CD14-positive monocyte (primary cell): ENCODE data around the gene SORD. TPM values are rescaled to one million over a fixed set of nuclear protein-coding genes. Genes with fewer than 3 reads are reported as not detected.
"Not testable (repeated sequence)": the region's sequence is repeated elsewhere in the genome, so short reads cannot be mapped to it uniquely, and the experiment has no call there.

Experiments
- DNase-seq, 3 donors: peaks; one replicate each; pipeline ENCODE4 v3.0.0-alpha.2; 2011 to 2022
- H2AFZ ChIP-seq: 2 replicates; pipeline ENCODE4 v1.6.0; 2012; ENCODE audit warnings: mild to moderate bottlenecking, low read depth, low read length, inconsistent platforms; ENCODE audit not compliant: insufficient read depth, poor library complexity, severe bottlenecking
- H3K27ac ChIP-seq, 2 donors: 1 replicate in 1 of 2; 2 replicates in 1 of 2; pipeline ENCODE4 v1.5.1; 2012 to 2013; ENCODE audit warnings: low read length in 2 of 2, control low read depth in 1 of 2, inconsistent platforms in 1 of 2, low read depth in 1 of 2, mild to moderate bottlenecking in 1 of 2
- H3K27me3 ChIP-seq, 2 donors: one replicate each; pipeline versions ENCODE4 v1.6.0 to v1.6.1; 2011 to 2013; ENCODE audit warnings: low read length in 2 of 2; ENCODE audit not compliant: control insufficient read depth in 2 of 2, insufficient read depth in 2 of 2
- H3K36me3 ChIP-seq, 2 donors: replicated peaks in 1 of 2; 1 replicate in 1 of 2; 2 replicates in 1 of 2; pipeline versions ENCODE4 v1.5.1 to v1.6.1; 2012 to 2013; ENCODE audit warnings: low read length in 2 of 2, control low read depth in 1 of 2, inconsistent platforms in 1 of 2, mild to moderate bottlenecking in 1 of 2; ENCODE audit not compliant: insufficient read depth in 2 of 2, control insufficient read depth in 1 of 2
- H3K4me1 ChIP-seq, 2 donors: 1 replicate in 1 of 2; 2 replicates in 1 of 2; pipeline versions ENCODE4 v1.5.1 to v1.6.1; 2012 to 2013; ENCODE audit warnings: low read length in 2 of 2, control low read depth in 1 of 2, inconsistent platforms in 1 of 2, mild to moderate bottlenecking in 1 of 2, moderate library complexity in 1 of 2; ENCODE audit not compliant: insufficient read depth in 2 of 2, control insufficient read depth in 1 of 2
- H3K4me2 ChIP-seq: replicated peaks from 2 replicates; pipeline ENCODE3; 2012; ENCODE audit warnings: low read length, moderate library complexity, mild to moderate bottlenecking; ENCODE audit not compliant: poor library complexity, severe bottlenecking; ENCODE audit errors: extremely low read depth
- H3K4me3 ChIP-seq, 3 experiments: fragments of 200-600 bp in 1 of 3; sonication (generic) in 1 of 3; replicated peaks in 1 of 3; 1 replicate in 2 of 3; 2 replicates in 1 of 3; pipeline ENCODE4 v1.5.1; 2011 to 2013; ENCODE audit warnings: low read length in 3 of 3, mild to moderate bottlenecking in 3 of 3, control low read depth in 2 of 3, low read depth in 2 of 3, inconsistent platforms in 1 of 3, moderate library complexity in 1 of 3
- H3K79me2 ChIP-seq: 2 replicates; pipeline ENCODE4 v1.6.0; 2012; ENCODE audit warnings: mild to moderate bottlenecking, control low read depth, inconsistent platforms, low read length, moderate library complexity; ENCODE audit not compliant: insufficient read depth
- H3K9ac ChIP-seq: 2 replicates; pipeline ENCODE4 v1.6.0; 2017; ENCODE audit warnings: low read length, mild to moderate bottlenecking; ENCODE audit not compliant: insufficient read depth, poor library complexity, severe bottlenecking
- H3K9me3 ChIP-seq, 2 donors: replicated peaks in 1 of 2; 1 replicate in 1 of 2; 2 replicates in 1 of 2; pipeline versions ENCODE4 v1.5.1 to v1.6.1; 2012 to 2013; ENCODE audit warnings: low read length in 2 of 2, control low read depth in 1 of 2; ENCODE audit not compliant: control insufficient read depth in 1 of 2, insufficient read depth in 1 of 2
- H4K20me1 ChIP-seq: 2 replicates; pipeline ENCODE4 v1.6.0; 2012; ENCODE audit warnings: mild to moderate bottlenecking, low read length, control low read depth, moderate library complexity; ENCODE audit not compliant: insufficient read depth
- H3K27ac Mint-ChIP-seq, 7 donors: one replicate each; pipeline ENCODE4 v1.8.0; 2020; ENCODE audit warnings: mild to moderate bottlenecking in 7 of 7, mixed read lengths in 7 of 7, moderate library complexity in 6 of 7, inconsistent platforms in 2 of 7
- H3K27me3 Mint-ChIP-seq, 3 donors: one replicate each; pipeline ENCODE4 v1.8.0; 2021 to 2022; ENCODE audit warnings: low read depth in 3 of 3, mild to moderate bottlenecking in 3 of 3, mixed read lengths in 3 of 3, moderate library complexity in 3 of 3, inconsistent platforms in 1 of 3
- H3K36me3 Mint-ChIP-seq, 2 donors: one replicate each; pipeline ENCODE4 v1.8.0; 2020; ENCODE audit warnings: mixed read lengths in 2 of 2, inconsistent platforms in 1 of 2, mild to moderate bottlenecking in 1 of 2
- H3K4me1 Mint-ChIP-seq: one replicate; pipeline ENCODE4 v1.8.0; 2020; ENCODE audit warnings: mild to moderate bottlenecking, mixed read lengths
- H3K4me3 Mint-ChIP-seq, 2 donors: one replicate each; pipeline ENCODE4 v1.8.0; 2020; ENCODE audit warnings: mild to moderate bottlenecking in 2 of 2, mixed read lengths in 2 of 2, moderate library complexity in 1 of 2
- H3K9me3 Mint-ChIP-seq, 7 donors: one replicate each; pipeline ENCODE4 v1.8.0; 2020 to 2022; ENCODE audit warnings: mixed read lengths in 7 of 7, mild to moderate bottlenecking in 6 of 7, moderate library complexity in 6 of 7, inconsistent platforms in 2 of 7
- WGBS: methylation state at CpG from one replicate; pipeline ENCODE4 v1.1.5; 2013; ENCODE audit warnings: missing lambda C conversion rate; ENCODE audit not compliant: insufficient coverage; 5-methylcytosine and 5-hydroxymethylcytosine counted together
- intact Hi-C, 2 donors: fragments of 100-400 bp; cut with micrococcal nuclease; formaldehyde crosslinking; loops; one replicate each; pipeline versions ENCODE4 v1.15.0 to v1.15.1; 2023
- polyA plus RNA-seq, 3 donors: library from polyadenylated mRNA; depleted of rRNA in 1 of 3; unstranded in 2 of 3; stranded (reverse) in 1 of 3; fragments of 300-500 nt in 2 of 3; fragments of >200 nt in 1 of 3; fragmentation: Illumina TruSeq in 2 of 3; gene quantifications; 1 replicate in 2 of 3; 2 replicates in 1 of 3; pipeline ENCODE4 v1.2.3, GENCODE V29; 2012 to 2021

The SORD gene
- polyA plus RNA-seq, 3 donors = 17.9 to 22.6 (median 21.7) TPM

- H3K9ac ChIP-seq, H3K4me3 Mint-ChIP-seq, H3K4me3 ChIP-seq, H3K9me3 ChIP-seq, H3K36me3 Mint-ChIP-seq, H3K27me3 ChIP-seq, DNase-seq, H3K36me3 ChIP-seq, H4K20me1 ChIP-seq, H3K27me3 Mint-ChIP-seq, H3K27ac Mint-ChIP-seq, intact Hi-C loops, H3K27ac ChIP-seq, H3K9me3 Mint-ChIP-seq, H2AFZ ChIP-seq, H3K4me2 ChIP-seq, H3K79me2 ChIP-seq: not testable (repeated sequence)
- H3K4me1 ChIP-seq = peaks cover 18 to 24% of the 10 kb centered on the region in 2 donors
- 70% methylated on average over 3 of the region's 5 CpGs for WGBS
- peaks cover 22% of the 10 kb centered on the region for H3K4me1 Mint-ChIP-seq
Observed at GRCh38 chr15:45041538-45041937, 18.5 kb downstream of the SORD start.

GRCh38 chr15:45042859-45043258, 19.9 kb downstream of the SORD start:
- H3K4me3 ChIP-seq, H2AFZ ChIP-seq, H3K4me3 Mint-ChIP-seq, H3K9me3 ChIP-seq, H3K27me3 ChIP-seq, H4K20me1 ChIP-seq, H3K27me3 Mint-ChIP-seq, intact Hi-C loops, H3K79me2 ChIP-seq, H3K36me3 ChIP-seq, H3K4me2 ChIP-seq, DNase-seq, H3K9ac ChIP-seq, H3K9me3 Mint-ChIP-seq, H3K27ac Mint-ChIP-seq, H3K36me3 Mint-ChIP-seq, H3K27ac ChIP-seq: not testable (repeated sequence)
- H3K4me1 Mint-ChIP-seq = peaks cover 15% of the 10 kb centered on the region
- peaks cover 14 to 18% of the 10 kb centered on the region in 2 donors for H3K4me1 ChIP-seq
- WGBS = no CpG with 5 or more reads among the region's 2 CpGs

- no CpG with 5 or more reads among the region's 1 CpG for WGBS
- H3K4me3 Mint-ChIP-seq, intact Hi-C loops, H3K27ac ChIP-seq, H3K9ac ChIP-seq, H3K79me2 ChIP-seq, H4K20me1 ChIP-seq, H2AFZ ChIP-seq, H3K9me3 Mint-ChIP-seq, DNase-seq, H3K36me3 Mint-ChIP-seq, H3K4me3 ChIP-seq, H3K27me3 ChIP-seq, H3K9me3 ChIP-seq, H3K4me2 ChIP-seq, H3K27me3 Mint-ChIP-seq, H3K36me3 ChIP-seq, H3K27ac Mint-ChIP-seq: not testable (repeated sequence)
- peaks cover 26% of the 10 kb centered on the region for H3K4me1 Mint-ChIP-seq
- H3K4me1 ChIP-seq = peaks cover 23 to 28% of the 10 kb centered on the region in 2 donors
Observed at GRCh38 chr15:45044270-45044669, 21.3 kb downstream of the SORD start.

- H3K4me3 Mint-ChIP-seq = peak overlapping the region; percentile 54 to 77
- peaks cover 2 to 13% of the 10 kb centered on the region in 2 donors for H3K36me3 ChIP-seq
- H3K9ac ChIP-seq = peak overlapping the region; percentile 53
- H3K27me3 ChIP-seq, H3K9me3 ChIP-seq, H3K79me2 ChIP-seq, H4K20me1 ChIP-seq, H3K9me3 Mint-ChIP-seq, DNase-seq, H3K27me3 Mint-ChIP-seq, intact Hi-C loops: not testable (repeated sequence)
- peak overlapping the region; percentile 73 for H3K4me2 ChIP-seq
- WGBS = 93% methylated on average over 2 of the region's 4 CpGs
- peak overlapping the region in 2 of 3 experiments; percentile 38 to 73 for H3K4me3 ChIP-seq
- peaks cover 33% of the 10 kb centered on the region for H3K4me1 Mint-ChIP-seq
- H3K27ac Mint-ChIP-seq = peak overlapping the region; percentile 92 to 97 (median 95)
- H2AFZ ChIP-seq = peak overlapping the region; percentile 42
- peaks cover 15 to 28% of the 10 kb centered on the region in 2 donors for H3K36me3 Mint-ChIP-seq
- peak overlapping the region; percentile 80 to 94 for H3K27ac ChIP-seq
- H3K4me1 ChIP-seq = peaks cover 27 to 33% of the 10 kb centered on the region in 2 donors
Observed at GRCh38 chr15:45048449-45048793, 25.4 kb downstream of the SORD start.
